ENCODE data around the gene LRRC73. TPM values are rescaled to one million over a fixed set of nuclear protein-coding genes. Genes with fewer than 3 reads are reported as not detected.
"Not testable (repeated sequence)": the region's sequence is repeated elsewhere in the genome, so short reads cannot be mapped to it uniquely, and the experiment has no call there.

The LRRC73 gene
- total RNA-seq, 1 experiment from 2014 or later = 0.14 TPM

GRCh38 chr6:43468748-43469681 is 41.1 kb downstream of the LRRC73 start:
- Histone ChIP-seq H3K9me3 (replicated peaks) (no peaks in the 10 kb centered on the region), H3K27me3 (no peaks in the 10 kb centered on the region), H3K4me3 (no peak overlapping the region), H3K36me3 (no peaks in the 10 kb centered on the region), H3K4me1 (no peaks in the 10 kb centered on the region), H3K27ac (no peak overlapping the region)
- DNase-seq = no peak

DNA sequence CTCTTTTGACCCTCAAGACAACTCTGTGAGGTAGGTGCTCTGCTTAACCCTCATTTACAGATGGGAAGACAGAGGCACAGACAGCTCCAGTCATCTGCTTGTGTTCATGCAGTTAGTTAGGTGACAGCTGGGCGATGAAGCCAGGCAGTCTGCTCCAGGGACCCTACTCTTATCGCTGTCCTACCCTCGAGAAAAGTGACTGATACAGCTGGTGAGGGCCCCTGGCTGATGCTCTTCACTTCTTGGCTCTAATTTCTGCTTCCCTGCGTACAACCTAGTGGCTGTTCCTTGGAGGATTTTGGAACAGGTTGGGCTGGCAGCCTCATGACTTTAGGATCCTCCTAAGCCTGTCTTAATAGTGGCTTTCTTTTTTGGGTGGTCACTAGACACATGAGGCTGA is 41.9 kb downstream of the LRRC73 start:
- Histone ChIP-seq H3K9me3 (replicated peaks) (no peaks in the 10 kb centered on the region), H3K36me3 (no peaks in the 10 kb centered on the region), H3K4me3 (no peak overlapping the region), H3K4me1 (no peaks in the 10 kb centered on the region), H3K27ac (no peak overlapping the region), H3K27me3 (no peaks in the 10 kb centered on the region)
- no peak for DNase-seq

DNA sequence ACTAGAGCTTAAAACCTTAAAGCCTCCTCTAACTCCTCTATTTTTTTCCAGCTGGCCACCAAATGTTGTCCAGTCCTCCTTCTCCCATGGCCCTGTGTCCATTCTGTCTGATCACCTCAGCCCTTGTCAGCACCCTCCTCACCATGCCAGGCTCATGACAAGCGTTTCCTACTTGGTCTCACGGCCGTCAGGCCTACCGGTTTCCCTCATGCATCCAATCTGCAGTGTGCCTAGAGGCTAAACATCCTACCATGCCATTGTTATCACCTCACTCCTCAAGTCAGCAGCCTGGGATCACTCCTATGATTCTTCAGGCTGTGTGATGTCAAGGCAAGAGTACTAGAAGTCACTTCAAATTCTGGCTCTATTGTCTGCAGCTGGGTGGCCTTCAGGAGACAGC is 42.4 kb downstream of the LRRC73 start:
- no peak for DNase-seq
- Histone ChIP-seq H3K4me3 (no peak overlapping the region), H3K27me3 (no peaks in the 10 kb centered on the region), H3K27ac (no peak overlapping the region), H3K9me3 (replicated peaks) (no peaks in the 10 kb centered on the region), H3K4me1 (peaks cover under 1% of the 10 kb centered on the region; the same call in 1 of the 2 replicates), H3K36me3 (no peaks in the 10 kb centered on the region)

- DNase-seq; H3K36me3 ChIP-seq; H3K27me3 ChIP-seq; H3K4me3 ChIP-seq; H3K4me1 ChIP-seq; H3K27ac ChIP-seq; H3K9me3 ChIP-seq (replicated peaks): not testable (repeated sequence)
Observed at GRCh38 chr6:43467265-43467664, 42.9 kb downstream of the LRRC73 start.

DNA sequence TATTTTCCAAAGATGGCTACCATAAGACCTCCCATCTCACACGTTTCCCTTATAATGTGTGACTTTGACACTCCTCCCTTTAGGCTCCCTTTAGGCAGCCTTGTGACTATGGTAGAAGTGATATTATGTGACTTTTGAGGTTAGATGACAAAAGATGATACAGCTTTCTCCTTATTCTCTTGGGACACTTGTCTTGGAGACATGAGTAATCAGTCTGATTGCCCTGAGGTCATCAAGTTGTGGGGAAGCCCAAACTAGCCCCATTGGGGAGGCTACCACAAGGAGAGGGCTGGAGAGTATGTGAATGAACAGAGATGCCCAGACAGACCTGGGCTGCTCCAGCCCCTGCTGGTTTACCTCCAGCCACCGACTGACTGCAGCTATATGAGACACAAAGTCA is 44.2 kb downstream of the LRRC73 start:
- H3K4me1 ChIP-seq = peaks cover 10% of the 10 kb centered on the region; the same call in 1 of the 2 replicates
- H3K9me3 ChIP-seq (replicated peaks) = no peaks in the 10 kb centered on the region
- no peak overlapping the region for H3K27ac ChIP-seq
- no peak overlapping the region for H3K4me3 ChIP-seq
- no peak for DNase-seq
- H3K36me3 ChIP-seq = no peaks in the 10 kb centered on the region
- H3K27me3 ChIP-seq = no peaks in the 10 kb centered on the region

- no peak for DNase-seq
- H3K9me3 ChIP-seq (replicated peaks) = no peaks in the 10 kb centered on the region
- no peak overlapping the region for H3K27ac ChIP-seq
- no peaks in the 10 kb centered on the region for H3K36me3 ChIP-seq
- H3K4me3 ChIP-seq = no peak overlapping the region
- peaks cover 10% of the 10 kb centered on the region; the same call in 1 of the 2 replicates for H3K4me1 ChIP-seq
- H3K27me3 ChIP-seq = no peaks in the 10 kb centered on the region
Observed at GRCh38 chr6:43464337-43464736, 45.8 kb downstream of the LRRC73 start.

DNA sequence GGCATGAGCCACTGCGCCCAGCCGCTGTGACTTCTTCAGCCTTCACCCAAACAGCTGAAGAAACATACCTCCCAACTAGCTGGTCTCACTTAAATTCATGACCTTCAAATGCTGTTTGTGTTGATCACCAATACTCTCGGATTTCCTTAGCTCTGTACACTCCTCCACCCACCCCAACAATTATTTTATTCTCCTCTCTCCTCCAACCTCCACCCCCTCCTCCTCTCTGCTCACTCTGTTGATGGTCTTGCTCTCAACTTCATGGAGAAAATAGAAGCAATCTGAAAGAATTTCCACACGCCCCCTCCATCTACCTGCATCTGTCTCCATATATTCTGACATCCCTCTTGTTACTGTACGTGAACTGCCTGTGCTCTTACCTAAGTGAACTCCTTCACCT is 48.2 kb downstream of the LRRC73 start:
- no peak overlapping the region for H3K4me3 ChIP-seq
- H3K27me3 ChIP-seq = no peaks in the 10 kb centered on the region
- H3K4me1 ChIP-seq = peaks cover 10% of the 10 kb centered on the region; the same call in 1 of the 2 replicates
- H3K27ac ChIP-seq = no peak overlapping the region
- peak; percentile 31 to 63 for DNase-seq
- H3K9me3 ChIP-seq (replicated peaks) = 0 out of 2 replicates have a peak, but pooled peaks cover under 1% of the 10 kb centered on the region
- no peaks in the 10 kb centered on the region for H3K36me3 ChIP-seq

- Histone ChIP-seq H3K27me3 (no peaks in the 10 kb centered on the region), H3K27ac (no peak overlapping the region), H3K9me3 (replicated peaks) (0 out of 2 replicates have a peak, but pooled peaks cover 4% of the 10 kb centered on the region), H3K36me3 (no peaks in the 10 kb centered on the region), H3K4me3 (no peak overlapping the region), H3K4me1 (peaks cover 13% of the 10 kb centered on the region; the same call in 1 of the 2 replicates)
- DNase-seq = no peak
Observed at GRCh38 chr6:43460032-43460431, 50.1 kb downstream of the LRRC73 start.

GRCh38 chr6:43459535-43459934 is 50.6 kb downstream of the LRRC73 start:
- Histone ChIP-seq H3K9me3 (replicated peaks) (0 out of 2 replicates have a peak, but pooled peaks cover 4% of the 10 kb centered on the region), H3K27me3 (no peaks in the 10 kb centered on the region), H3K36me3 (no peaks in the 10 kb centered on the region), H3K4me1 (peaks cover 13% of the 10 kb centered on the region; the same call in 1 of the 2 replicates), H3K27ac (no peak overlapping the region), H3K4me3 (no peak overlapping the region)
- DNase-seq = no peak

GRCh38 chr6:43458154-43458553 is 52.0 kb downstream of the LRRC73 start:
- H3K36me3 ChIP-seq; H3K27ac ChIP-seq; H3K9me3 ChIP-seq (replicated peaks); H3K27me3 ChIP-seq; H3K4me3 ChIP-seq; DNase-seq: not testable (repeated sequence)
- peaks cover 13% of the 10 kb centered on the region; the same call in 1 of the 2 replicates for H3K4me1 ChIP-seq

DNA sequence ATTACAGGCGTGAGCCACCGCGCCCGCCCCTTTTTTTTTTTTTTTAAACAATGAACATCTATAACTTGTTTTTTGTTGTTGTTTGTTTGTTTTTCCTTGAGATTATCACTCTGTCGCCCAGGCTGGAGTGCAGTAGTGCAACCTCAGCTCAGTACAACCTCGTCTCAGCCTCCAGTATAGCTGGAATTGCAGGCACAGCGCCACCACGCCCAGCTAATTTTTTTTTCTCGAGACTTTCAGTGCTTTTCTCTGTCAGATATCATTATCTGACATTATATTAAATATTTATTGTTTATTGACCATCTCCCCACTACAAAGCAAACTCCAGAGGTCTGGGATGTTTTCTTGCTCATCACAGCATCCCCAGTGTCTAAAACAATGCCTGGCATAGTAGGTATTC is 52.5 kb downstream of the LRRC73 start:
- Histone ChIP-seq H3K27ac (no peak overlapping the region), H3K27me3 (no peaks in the 10 kb centered on the region), H3K9me3 (replicated peaks) (0 out of 2 replicates have a peak, but pooled peaks cover 4% of the 10 kb centered on the region), H3K4me3 (no peak overlapping the region), H3K36me3 (no peaks in the 10 kb centered on the region), H3K4me1 (peaks cover 11% of the 10 kb centered on the region; the same call in 1 of the 2 replicates)
- no peak for DNase-seq

Other genes with a start within 250 kb of the LRRC73 start
- gene SLC22A7, start 212.1 kb downstream of the LRRC73 start, total RNA-seq (2014; rRNA removed; shearing (Covaris generic)) = not detected in 2 replicates
- gene CRIP3, start 201.5 kb downstream of the LRRC73 start, total RNA-seq (2014; rRNA removed; shearing (Covaris generic)) = not detected in 2 replicates
- gene ZNF318, start 140.7 kb downstream of the LRRC73 start, total RNA-seq (2014; rRNA removed; shearing (Covaris generic)) = 17.2 and 17.7 TPM in 2 replicates
- 6.9 and 10.3 TPM in 2 replicates for gene ABCC10, start 82.8 kb downstream of the LRRC73 start, total RNA-seq (2014; rRNA removed; shearing (Covaris generic))
- gene DLK2, start 54.8 kb downstream of the LRRC73 start, total RNA-seq (2014; rRNA removed; shearing (Covaris generic)) = 5.4 and 5.8 TPM in 2 replicates
- 32.2 and 38.8 TPM in 2 replicates for gene TJAP1, start 32.8 kb downstream of the LRRC73 start, total RNA-seq (2014; rRNA removed; shearing (Covaris generic))
- gene YIPF3, start 6.6 kb upstream of the LRRC73 start, total RNA-seq (2014; rRNA removed; shearing (Covaris generic)) = 56.3 and 61.7 TPM in 2 replicates
- 37.3 and 38.3 TPM in 2 replicates for gene POLR1C, start 6.7 kb upstream of the LRRC73 start, total RNA-seq (2014; rRNA removed; shearing (Covaris generic))
- gene XPO5, start 65.7 kb upstream of the LRRC73 start, total RNA-seq (2014; rRNA removed; shearing (Covaris generic)) = 75.1 and 88.6 TPM in 2 replicates
- gene POLH, start 65.8 kb upstream of the LRRC73 start, total RNA-seq (2014; rRNA removed; shearing (Covaris generic)) = 10.3 and 12.4 TPM in 2 replicates
- gene GTPBP2, start 118.9 kb upstream of the LRRC73 start, total RNA-seq (2014; rRNA removed; shearing (Covaris generic)) = 43.4 and 58.1 TPM in 2 replicates
- gene MAD2L1BP, start 125.5 kb upstream of the LRRC73 start, total RNA-seq (2014; rRNA removed; shearing (Covaris generic)) = 28.0 and 34.4 TPM in 2 replicates
- gene RSPH9, start 134.7 kb upstream of the LRRC73 start, total RNA-seq (2014; rRNA removed; shearing (Covaris generic)) = not detected in 2 replicates
- 51.6 and 54.7 TPM in 2 replicates for gene MRPS18A, start 177.4 kb upstream of the LRRC73 start, total RNA-seq (2014; rRNA removed; shearing (Covaris generic))

All from SJCRH30 (cell line).